GM19351 (cell line): Measurements from ENCODE around the gene MGLL.
"Not testable (repeated sequence)": the region's sequence is repeated elsewhere in the genome, so short reads cannot be mapped to it uniquely, and the experiment has no call there.

ENCODE experiments used
- ATAC-seq: cut with Tn5 transposase; IDR thresholded peaks from one replicate; pipeline ENCODE4 v1.9.1; 2021; ENCODE audit warnings: mild to moderate bottlenecking, moderate library complexity; ENCODE audit not compliant: unreplicated experiment

MGLL gene

DNA sequence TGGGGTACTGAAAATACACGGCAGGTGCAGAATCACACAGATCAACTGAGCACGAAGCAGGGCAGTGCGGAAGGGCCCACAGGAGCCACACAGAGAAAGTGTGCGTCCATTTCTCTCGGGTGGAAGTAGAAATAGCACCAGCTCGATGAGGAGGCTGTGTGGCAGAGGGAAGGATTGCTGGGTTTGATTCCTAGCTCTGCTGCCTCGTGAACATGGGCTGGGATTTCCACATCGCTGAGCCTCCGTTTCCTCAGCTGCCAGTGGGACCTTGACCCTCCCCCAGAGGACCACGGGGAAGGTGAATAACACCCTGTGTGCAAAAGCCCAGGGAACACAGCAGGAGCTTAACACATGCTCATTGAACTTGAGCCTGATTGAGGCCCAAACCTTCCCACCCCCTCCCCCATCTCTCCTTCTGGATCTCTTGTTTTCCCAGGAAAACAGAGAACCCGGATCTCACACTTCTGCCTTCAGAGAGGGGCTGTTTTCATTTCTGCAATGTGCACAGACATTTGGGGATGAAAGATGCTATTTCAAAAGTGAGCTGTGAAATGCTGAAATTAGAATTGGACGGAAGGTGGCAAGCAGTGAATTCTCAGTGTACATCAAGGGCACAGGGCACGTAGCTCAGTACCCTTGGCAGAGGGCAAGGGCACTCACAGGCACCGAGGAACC, 111.2 kb downstream of the MGLL start:
- ATAC-seq, result no peak

DNA sequence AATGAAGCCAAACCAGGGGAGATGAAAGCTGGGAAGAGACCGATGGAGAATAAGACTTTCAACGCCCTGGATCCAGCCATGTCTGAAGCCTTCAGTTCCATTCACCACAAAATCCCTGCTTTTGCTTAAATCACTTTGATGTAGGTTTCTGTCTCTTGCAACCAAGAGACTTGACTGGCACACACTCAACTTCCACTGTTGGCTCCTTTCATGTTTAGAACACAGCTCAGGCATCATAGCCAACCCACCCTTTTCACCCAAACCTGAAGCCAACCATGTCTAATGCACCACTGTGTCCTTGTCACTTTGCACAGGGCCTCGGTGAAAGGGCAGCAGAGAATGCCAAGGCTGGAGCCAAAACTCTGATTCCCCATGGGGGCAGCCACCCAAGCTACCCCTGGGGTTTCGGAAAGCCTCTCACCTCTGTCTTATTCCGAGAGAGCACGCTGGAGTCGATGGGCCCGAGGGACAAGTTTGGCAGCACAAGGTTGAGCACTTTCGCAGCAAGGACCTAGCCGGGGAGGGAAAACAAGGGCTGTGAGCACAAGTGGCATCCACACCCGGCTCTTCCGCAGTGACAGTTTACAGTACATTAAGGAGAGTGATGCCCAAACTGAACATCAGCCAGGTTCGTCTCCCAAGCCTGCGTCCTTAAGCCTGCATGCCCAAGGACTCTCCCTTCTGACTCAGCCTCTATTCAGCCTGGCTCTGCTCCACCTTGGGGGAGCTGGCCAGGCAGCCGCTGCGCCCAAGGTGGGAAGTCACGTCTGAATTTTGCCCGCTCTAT, 112.0 kb downstream of the MGLL start:
- ATAC-seq, result no peak

DNA sequence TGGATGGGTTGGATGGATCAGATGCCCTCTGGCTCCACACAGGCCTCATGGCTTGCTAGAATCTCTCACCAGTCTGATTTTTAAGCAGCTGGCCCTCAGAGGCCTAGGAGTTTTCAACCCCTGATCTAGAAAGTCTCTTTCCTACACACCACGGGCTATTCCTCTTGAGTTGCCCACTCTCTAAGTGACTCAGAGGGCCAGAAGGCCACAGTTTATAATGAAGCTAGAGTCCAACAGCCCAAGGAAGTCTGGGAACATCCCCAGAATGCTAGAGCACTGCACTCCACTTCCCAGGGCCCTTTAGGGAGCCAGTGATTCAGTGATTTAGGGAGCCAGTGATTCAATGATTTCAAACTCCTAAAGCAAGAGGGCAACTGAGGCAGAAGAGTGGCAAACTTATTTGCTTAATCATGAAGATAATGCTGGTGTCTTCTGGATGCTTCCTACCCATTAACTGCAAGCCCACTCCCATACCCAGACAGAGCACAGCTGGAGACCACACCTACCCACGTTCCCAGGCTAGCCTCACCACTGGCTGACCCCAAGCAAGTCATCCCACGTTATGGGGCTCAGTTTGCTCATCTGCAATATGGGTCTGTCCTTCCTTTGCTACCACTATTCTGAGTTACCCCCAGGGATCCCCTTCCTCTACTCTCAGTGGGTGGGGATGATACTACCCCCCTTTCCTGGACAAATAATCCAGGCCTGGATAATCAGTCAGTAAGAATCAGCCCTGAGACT, 112.8 kb downstream of the MGLL start:
- no peak for ATAC-seq

DNA sequence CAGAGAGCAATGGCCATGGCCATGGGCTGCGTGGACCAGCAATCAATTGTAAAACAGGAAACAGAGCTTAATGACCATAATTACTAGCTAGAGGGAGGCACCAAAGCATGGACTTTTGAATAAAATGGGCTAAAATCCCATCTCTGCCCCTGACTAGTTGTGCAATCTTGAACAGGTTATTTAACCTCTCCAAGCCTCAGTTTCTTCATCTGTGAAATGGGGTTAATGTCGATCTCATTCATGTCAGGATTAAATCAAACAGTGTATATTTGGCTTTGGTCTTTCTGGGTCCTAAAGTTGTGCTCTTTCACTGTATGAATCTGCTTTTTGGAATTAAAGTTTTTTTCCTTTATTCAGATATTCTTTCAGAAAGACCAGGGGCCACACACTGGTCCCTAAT, 113.5 kb downstream of the MGLL start:
- no peak for ATAC-seq

DNA sequence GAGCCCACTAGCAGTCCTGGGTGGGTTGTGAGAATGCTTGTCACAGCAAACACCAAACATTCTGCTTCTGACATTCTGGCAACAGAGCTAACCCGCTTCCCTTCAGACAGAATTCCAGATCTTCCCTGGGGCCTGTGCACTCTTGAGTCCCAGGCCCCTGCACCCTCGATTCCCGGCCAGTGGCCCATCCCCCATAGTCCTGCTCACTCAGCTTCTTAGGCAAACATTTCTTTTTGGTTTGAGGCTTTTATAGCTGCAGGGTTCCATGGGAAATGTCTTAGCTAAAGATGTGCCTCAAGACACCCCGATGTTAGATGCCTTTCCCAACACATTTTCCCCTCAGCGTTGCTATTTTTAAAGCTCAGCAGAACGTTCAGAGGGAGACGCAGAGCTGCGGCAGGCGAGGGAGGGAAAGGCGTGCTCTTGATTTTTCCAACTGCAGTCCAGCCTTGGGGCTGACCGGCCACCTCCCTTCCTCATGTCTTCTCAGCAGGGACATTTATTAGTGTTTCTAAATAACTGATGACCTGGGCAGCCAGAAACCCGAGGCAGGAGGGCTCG, 114.4 kb downstream of the MGLL start:
- ATAC-seq, result no peak

DNA sequence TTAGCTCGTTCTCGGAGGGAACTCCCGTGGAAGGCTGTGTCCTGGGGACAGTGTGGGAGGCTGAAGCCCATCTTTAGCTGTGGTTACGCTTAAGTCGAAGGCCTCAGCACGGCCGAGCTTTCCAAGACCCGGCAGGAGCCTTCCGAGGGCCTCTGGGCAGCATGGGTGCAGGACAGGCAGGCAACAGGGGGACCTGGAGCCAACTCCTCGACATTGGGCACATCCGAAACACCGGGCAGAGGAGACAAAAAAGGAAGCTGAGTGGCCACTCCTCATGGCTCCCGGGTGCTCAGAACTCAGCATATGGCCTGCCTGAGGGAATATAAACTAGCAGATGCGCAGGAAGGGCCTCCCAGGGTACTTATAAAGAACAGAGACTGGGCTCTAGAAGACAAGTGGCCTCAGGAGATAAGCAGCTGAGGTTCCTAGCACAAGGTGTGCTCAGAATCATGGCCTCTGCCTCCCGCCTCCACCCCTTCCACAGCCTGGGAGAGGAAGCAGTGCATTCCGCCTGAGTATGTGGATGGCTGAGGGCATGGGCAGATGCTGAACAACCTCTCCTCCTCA, 115.4 kb downstream of the MGLL start:
- no peak for ATAC-seq

DNA sequence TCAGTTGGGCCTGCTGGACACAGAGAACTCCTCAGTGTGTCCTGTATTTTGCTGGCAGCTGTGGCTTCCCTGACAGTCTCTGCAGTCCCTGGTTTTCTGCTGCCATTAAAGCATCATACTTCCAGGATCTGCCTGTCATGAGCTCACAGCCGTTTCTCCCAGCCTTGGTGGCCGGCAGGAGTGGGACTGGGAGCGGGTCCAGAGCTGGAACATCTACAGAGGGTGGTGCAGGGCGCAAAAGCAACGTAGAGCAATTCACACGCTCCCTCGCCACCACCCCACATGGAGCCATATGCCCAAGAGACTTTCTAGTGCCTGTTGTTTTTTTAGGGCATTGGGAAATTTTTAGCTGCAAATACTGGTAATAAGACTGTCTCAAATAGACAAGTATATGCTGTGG, 116.0 kb downstream of the MGLL start:
- no peak for ATAC-seq

DNA sequence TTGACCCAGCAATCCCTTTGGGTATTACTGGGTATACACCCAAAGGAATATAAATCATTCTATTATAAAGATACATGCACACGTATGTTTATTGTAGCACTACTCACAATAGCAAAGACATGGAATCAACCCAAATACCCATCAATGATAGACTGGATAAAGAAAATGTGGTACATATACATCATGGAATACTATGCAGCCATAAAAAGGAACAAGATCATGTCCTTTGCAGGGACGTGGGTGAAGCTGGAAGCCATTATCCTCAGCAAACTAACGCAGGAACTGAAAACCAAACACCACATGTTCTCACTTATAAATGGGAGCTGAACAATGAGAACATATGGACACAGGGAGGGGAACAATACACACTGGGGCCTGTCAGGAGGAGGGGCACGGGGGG, 117.5 kb downstream of the MGLL start:
- ATAC-seq, result not testable (repeated sequence)

DNA sequence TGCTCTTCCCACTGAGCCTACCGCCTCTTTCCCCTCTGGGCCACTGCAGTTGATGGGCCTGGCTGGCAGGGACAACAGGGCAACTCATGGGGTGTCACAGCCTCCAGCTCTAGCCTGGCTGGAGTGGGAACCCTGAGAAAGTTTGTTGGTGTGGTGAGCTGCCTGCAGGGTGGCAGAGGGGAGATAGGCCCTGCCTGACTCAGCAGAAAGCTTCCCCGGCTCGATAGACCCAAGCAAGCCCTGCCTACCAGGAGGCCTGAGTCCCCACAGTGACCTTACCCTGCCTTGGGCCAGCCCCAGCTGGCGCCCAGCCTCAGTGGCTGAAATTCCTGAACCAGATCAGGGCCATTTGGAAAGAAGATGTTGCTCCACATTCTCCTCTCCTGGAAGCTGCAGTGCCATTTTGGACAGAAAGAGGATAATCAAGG, 120.2 kb downstream of the MGLL start:
- ATAC-seq, result no peak

DNA sequence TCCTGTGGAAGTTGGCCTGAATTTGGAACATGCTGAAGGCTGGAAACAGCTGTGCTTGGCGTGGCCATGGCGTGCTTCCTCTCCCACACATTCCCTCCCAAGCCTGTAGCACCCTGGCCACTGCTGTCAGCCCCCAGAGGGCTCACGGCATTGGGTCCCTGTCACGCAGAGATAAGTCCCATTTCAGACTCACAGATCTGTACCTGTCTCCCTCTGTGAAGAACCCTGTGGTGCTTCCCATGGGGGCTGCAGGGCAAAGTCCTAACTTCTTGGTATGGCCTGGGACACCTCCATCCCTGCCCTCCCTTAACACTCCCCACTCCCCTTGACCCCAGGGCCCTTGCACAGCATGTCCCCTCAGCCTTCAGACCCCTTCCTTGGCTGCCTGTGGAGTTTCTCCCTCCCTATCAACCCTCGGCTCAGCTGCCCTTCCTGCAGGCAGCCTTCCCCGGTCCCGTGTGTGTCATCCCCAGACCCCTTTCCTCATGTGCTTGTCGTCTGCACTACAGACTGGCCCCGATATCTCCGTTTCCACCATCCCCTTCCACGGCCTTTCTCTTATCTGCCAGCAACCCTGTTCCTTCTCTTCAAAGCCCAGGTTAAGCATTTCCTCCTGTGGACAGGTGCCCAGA, 120.9 kb downstream of the MGLL start:
- ATAC-seq, result no peak

DNA sequence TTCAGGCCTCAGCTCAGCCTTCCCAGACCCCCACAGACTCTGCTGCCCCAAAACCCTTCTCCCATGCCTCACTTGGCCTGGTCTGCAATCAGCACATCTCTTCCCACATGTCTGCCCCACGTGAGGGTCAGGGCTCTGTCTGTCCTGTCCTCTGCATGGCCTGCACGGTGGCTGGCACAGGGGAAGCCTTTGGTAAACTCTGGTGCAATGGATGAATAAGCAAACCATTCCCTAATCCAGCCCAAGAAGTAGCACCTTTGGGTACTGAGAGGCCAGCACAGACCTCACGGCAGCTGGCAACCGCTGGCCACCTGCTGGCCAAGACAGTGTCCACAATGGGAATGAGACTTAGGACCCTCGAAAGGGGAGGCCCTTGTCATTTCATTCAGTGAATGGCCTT, 121.9 kb downstream of the MGLL start:
- no peak for ATAC-seq

DNA sequence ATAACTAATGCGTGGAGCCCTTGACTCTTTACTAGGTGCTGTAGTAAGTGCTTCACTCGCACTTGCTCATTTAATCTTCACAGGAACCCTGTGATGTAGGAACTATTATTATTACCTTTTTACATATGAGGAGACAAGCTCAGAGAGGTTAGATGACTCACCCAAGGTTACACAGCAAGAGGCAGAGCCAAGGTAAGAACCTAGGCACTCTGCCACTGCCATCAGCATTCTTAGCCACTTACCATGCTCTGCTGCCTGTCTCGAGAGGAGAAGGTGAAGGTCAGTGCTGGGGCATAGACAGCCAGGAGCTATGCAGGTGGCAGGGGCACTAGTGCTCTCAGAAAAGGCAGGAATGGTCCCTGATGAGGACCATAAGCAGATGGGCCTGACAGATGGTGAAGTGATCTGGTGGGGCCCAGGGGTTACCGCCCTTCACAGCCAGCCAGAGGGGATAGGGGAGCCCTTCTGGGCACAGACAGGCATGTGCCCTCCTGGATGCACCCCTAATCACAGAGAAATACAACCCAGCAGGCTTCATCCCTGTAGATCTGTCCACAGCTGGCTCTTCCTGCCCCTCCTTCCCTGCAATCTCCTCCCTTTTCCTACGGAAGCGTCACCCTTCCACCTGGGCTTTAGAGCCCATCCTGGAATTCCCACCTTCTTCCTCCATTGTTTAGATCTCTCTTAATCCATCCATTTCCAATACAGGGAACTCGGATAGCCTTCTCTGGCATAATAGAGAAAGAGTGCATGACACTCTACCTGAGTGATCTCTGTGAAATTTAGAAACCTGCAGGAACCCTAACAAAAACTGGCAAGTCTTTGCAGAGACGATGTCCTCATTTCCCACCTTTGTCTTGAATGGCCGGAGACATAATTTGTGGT, 122.7 kb downstream of the MGLL start:
- ATAC-seq, result no peak

DNA sequence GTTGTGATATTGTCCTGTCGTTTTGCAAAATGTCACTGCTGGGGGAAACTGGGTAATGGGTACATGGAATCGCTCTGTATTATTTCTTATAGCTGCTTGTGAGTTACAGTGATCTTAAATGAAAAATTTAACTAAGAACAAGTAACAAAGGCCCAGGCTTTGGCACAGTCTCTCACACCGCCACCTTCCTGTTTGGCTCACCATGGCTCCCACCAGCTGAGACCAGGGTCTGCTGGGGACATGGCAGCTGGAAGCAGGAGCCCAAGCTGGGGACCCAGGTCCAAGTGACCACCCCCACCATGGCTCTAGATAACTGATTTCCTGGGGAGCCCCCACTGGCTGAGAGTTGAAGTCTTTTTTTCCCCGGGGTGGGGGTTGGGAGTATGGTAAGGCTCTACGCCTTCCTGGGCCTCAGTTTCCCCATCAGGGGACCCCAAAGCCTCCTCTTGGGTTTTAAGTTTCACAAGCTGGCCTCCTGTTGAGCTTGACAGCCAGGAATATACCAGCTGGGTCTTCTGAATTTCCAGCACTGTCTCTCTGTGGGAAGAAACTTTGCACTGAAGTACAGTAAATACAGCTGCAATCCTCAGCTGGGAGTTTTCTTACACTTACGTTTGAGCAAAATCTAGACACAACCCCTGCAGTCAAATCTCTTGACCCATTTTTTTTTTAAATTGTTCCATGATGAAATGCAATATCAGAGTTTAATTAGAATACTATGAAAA, 123.5 kb downstream of the MGLL start:
- no peak for ATAC-seq

DNA sequence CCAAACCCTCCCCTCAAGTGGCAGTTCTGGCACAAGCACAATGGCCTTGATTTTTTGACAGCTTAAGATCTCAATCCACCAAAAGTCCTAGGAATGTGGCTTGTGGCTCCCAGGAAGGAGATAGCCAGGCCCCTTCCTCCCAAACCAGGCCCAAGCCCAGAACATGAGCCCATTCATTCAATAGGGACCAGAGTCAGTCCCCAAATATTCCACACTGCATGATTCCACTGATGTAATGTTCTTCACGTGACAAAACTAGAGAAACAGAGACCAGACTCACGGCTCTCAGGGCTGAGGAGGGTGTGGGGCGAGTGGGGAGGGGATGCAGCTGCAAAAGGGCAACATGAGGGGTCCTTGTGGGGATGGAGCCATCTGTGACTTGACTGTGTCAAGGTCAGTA, 124.0 kb downstream of the MGLL start:
- ATAC-seq, result no peak

DNA sequence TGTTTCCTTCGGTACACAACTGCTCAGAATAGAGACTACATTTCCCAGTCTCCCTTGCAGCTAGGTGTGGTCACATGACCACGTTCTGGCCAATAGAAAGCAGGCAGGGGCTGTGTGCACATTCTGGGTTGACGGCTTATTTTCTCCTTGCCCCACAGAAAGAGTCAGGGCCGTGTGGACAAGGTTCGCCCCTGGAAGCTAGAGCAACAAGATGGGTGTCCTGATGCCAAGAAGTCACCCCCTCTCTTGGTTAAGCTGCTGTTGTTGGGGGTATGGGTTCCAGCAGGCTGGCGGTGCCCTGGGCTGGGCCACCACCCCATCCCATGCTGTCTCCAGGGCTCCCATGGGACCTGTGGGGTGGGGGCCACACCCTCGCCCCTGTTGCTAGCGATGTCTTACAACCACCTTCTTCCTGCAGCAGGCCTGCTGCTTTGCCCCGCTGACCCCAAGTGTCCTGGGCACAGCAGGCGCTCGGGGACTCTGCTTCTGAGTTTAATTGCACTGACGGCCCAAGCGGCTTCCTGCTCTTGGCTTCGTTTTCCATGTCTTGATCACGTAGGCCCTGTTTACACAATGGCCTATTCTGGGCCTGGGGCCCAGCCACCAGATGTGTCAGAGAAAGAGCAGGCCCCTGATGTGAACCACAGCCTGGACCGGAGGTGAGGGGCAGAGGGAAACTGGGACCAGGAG, 124.6 kb downstream of the MGLL start:
- ATAC-seq, result no peak

DNA sequence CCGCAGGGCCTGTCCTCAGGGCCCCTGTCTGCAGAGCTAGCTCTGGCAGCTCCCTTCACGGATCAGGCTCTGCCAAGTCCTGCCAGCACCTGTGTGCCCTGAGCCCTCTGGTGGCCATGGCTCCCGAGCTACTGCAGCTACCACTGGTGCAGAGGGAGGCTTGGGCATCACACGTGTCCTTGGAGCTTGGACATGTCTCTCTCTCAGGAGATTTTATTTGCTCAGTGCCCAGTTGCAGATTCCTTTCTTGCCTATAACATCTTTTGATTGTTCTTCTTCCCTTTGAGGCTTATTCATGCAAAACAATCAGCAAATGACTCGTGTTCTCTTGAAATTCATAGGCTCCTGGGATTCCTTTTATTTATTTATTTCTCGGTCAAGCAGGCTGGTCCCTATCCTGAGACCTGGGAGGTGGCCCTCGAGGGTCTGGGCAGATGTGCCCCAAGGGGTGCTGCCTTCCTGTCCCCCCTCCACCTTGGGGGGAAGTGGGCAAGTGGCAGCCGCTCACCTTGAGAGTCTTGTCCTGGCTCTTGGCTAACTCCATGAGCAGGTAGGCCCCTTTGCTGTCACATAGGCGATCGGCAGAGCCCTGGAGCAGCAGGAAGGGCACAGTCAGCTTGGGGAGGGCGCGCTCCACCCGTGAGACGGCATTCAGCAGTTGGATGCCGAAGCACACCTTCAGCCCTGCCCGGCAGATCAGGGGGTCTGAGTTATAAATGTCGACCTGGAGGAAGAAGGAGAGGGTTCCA, 127.7 kb downstream of the MGLL start:
- ATAC-seq, result no peak

DNA sequence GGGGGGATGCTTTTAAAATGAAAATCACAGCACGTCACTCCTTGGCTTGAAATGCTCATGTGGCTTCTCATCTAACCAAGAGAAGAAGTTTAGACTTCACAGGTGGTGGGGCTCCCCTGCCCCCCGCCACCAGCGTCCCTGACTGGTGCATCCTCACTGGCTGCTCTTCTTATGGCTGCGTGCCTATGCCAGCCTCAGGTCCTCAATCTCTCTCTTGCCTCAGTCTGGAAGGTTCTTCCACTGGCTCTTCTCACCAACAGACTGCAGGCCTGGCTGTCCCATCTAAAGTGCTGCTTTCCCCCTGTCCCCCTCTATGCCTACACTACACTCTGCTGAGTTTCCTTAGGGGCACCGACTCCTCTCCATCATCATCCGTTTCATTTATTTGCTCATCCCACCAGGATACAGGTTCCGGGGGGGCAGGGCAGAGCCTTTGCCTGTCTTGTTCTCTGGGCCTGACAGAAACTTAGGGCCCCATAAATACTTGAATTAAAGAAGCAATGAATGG, 128.9 kb downstream of the MGLL start:
- no peak for ATAC-seq
